Smooth muscle cell (in vitro differentiated cells): Measurements from ENCODE around the gene ASTN2. TPM values are rescaled to one million over a fixed set of nuclear protein-coding genes. Genes with fewer than 3 reads are reported as not detected.

Source experiments
- DNase-seq: peaks from one replicate; lab custom pipeline; 2025; ENCODE audit not compliant: unreplicated experiment; lab: John Stamatoyannopoulos, UW
- H2AFZ ChIP-seq: fragments of 200-600 bp; sonication (generic); 2 replicates; pipeline ENCODE4 v1.6.0; 2016; ENCODE audit warnings: antibody characterized with exemption, low read depth, mild to moderate bottlenecking
- H3F3A ChIP-seq: fragments of 200-600 bp; sonication (generic); 2 replicates; pipeline ENCODE4 v1.6.0; 2017; ENCODE audit warnings: antibody characterized with exemption, low read depth
- H3K27ac ChIP-seq: fragments of 200-600 bp; sonication (generic); 2 replicates; pipeline ENCODE4 v1.5.1; 2016; ENCODE audit warnings: low read depth, mild to moderate bottlenecking
- H3K27me3 ChIP-seq: fragments of 200-600 bp; sonication (generic); 2 replicates; pipeline ENCODE4 v1.6.1; 2016; ENCODE audit warnings: low read depth, mild to moderate bottlenecking
- H3K36me3 ChIP-seq: fragments of 200-600 bp; sonication (generic); 2 replicates; pipeline ENCODE4 v1.5.1; 2016; ENCODE audit warnings: low read depth
- H3K4me1 ChIP-seq: fragments of 200-600 bp; sonication (generic); 2 replicates; pipeline ENCODE4 v1.5.1; 2016; ENCODE audit warnings: low read depth
- H3K4me2 ChIP-seq: fragments of 200-600 bp; sonication (generic); 2 replicates; pipeline ENCODE4 v1.6.0; 2016; ENCODE audit warnings: mild to moderate bottlenecking
- H3K4me3 ChIP-seq: fragments of 200-600 bp; sonication (generic); 2 replicates; pipeline ENCODE4 v1.5.1; 2016; ENCODE audit warnings: mild to moderate bottlenecking
- H3K79me2 ChIP-seq: fragments of 200-600 bp; sonication (generic); 2 replicates; pipeline ENCODE4 v1.6.0; 2016; ENCODE audit warnings: low read depth, mild to moderate bottlenecking
- H3K9ac ChIP-seq: fragments of 200-600 bp; sonication (generic); 2 replicates; pipeline ENCODE4 v1.6.0; 2016; ENCODE audit warnings: low read depth
- H3K9me3 ChIP-seq: fragments of 200-600 bp; sonication (generic); replicated peaks from 2 replicates; pipeline ENCODE4 v1.5.1; 2016; ENCODE audit warnings: low read depth
- H4K20me1 ChIP-seq: fragments of 200-600 bp; sonication (generic); 2 replicates; pipeline ENCODE4 v1.6.0; 2016; ENCODE audit warnings: low read depth
- CTCF ChIP-seq: fragments of 200-600 bp; sonication (generic); IDR thresholded peaks from 2 replicates; pipeline ENCODE4 v1.5.1; 2017; ENCODE audit warnings: borderline replicate concordance, mild to moderate bottlenecking, antibody characterized with exemption; ENCODE audit not compliant: insufficient read depth, poor library complexity, severe bottlenecking
- WGBS: methylation state at CpG from one replicate; pipeline ENCODE4 v1.1.7; 2016; ENCODE audit warnings: low lambda C conversion rate; 5-methylcytosine and 5-hydroxymethylcytosine counted together
- polyA plus RNA-seq: library from polyadenylated mRNA; unstranded; fragments of >200 nt; fragmentation: Nextera tagmentation; extraction: Ambion mirVana; gene quantifications from 2 replicates; pipeline ENCODE4 v1.2.1, GENCODE V29; 2016
- total RNA-seq: library from RNA; depleted of rRNA; stranded (reverse); fragments of >200 nt; gene quantifications from 2 replicates; pipeline ENCODE4 v1.2.3, GENCODE V29; 2014

The ASTN2 gene
- total and polyA plus RNA-seq, 2 experiments from 2014 or later, result 6.5 to 6.7 TPM

DNA sequence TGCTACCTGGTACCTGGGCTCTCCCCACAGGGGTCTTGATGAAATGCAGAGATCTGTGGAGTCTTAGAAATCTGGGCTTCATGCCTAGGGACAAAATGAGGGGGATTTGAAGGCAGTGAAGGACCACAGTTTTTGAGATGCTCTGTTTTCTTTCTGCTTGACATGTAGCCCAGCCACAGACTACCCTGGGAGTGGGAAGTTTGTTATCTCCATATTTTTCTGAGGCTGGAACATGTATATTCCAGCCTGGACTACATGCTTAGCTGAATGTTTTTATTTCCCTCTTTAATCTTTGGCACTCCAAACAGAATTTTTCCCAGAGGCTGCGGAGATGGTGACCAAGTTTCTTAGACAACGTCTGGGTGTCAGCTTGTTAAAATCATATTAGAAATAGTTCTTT, 1008.4 kb downstream of the ASTN2 start:
- no peak overlapping the region for H3K9ac ChIP-seq
- no peak overlapping the region for H2AFZ ChIP-seq
- no peaks in the 10 kb centered on the region for H3K79me2 ChIP-seq
- H3K4me2 ChIP-seq, result no peak overlapping the region
- H3K36me3 ChIP-seq, result no peaks in the 10 kb centered on the region
- no peaks in the 10 kb centered on the region for H3K9me3 ChIP-seq
- TF ChIP-seq CTCF, result no peak
- no peaks in the 10 kb centered on the region for H4K20me1 ChIP-seq
- WGBS, result 16% methylated on average over 2 of the region's 2 CpGs
- no peaks in the 10 kb centered on the region for H3K27me3 ChIP-seq
- DNase-seq, result no peak
- no peaks in the 10 kb centered on the region for H3F3A ChIP-seq
- no peak overlapping the region for H3K27ac ChIP-seq
- no peaks in the 10 kb centered on the region for H3K4me1 ChIP-seq
- H3K4me3 ChIP-seq, result no peak overlapping the region

DNA sequence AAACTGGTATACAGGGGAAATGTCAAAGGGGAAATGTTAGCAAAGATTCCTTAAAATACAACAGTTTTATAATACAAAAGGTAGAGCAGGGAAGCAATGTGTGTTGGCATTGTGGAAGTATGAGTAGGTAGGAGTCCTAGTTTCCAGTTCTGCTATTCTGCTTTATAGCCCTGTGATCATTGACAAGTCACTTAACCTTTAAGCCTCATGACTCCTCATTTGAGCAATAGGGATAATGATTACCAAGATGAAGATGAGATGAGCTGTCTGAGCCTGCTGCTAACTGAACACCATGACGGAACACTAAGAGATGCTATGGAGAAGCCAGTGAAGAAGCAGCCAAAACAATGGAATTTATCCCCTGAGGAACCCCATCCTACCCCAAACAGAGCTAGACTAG, 1009.5 kb downstream of the ASTN2 start:
- Histone ChIP-seq H3K9me3 (no peaks in the 10 kb centered on the region), H3K4me2 (no peak overlapping the region), H3K27ac (no peak overlapping the region), H3K9ac (no peak overlapping the region), H3K79me2 (no peaks in the 10 kb centered on the region), H3K4me1 (no peaks in the 10 kb centered on the region), H4K20me1 (no peaks in the 10 kb centered on the region), H3F3A (no peaks in the 10 kb centered on the region), H3K4me3 (no peak overlapping the region), H3K36me3 (no peaks in the 10 kb centered on the region), H3K27me3 (no peaks in the 10 kb centered on the region), H2AFZ (no peak overlapping the region)
- TF ChIP-seq CTCF, result no peak
- no peak for DNase-seq
- 87% methylated on average over 1 of the region's 1 CpG for WGBS

- Histone ChIP-seq H3K4me3 (no peak overlapping the region), H3K4me2 (no peak overlapping the region), H3K27me3 (no peaks in the 10 kb centered on the region), H3K36me3 (no peaks in the 10 kb centered on the region), H3K79me2 (no peaks in the 10 kb centered on the region), H3K9ac (no peak overlapping the region), H2AFZ (no peak overlapping the region), H3K9me3 (no peaks in the 10 kb centered on the region), H3K27ac (no peak overlapping the region), H3K4me1 (no peaks in the 10 kb centered on the region), H3F3A (no peaks in the 10 kb centered on the region), H4K20me1 (no peaks in the 10 kb centered on the region)
- WGBS, result 96% methylated on average over 3 of the region's 3 CpGs
- DNase-seq, result no peak
- TF ChIP-seq CTCF, result no peak
Measured at GRCh38 chr9:116404228-116404627, 1010.6 kb downstream of the ASTN2 start.

GRCh38 chr9:116403171-116403570, 1011.7 kb downstream of the ASTN2 start:
- H3K27me3 ChIP-seq, result no peaks in the 10 kb centered on the region
- no peaks in the 10 kb centered on the region for H3K9me3 ChIP-seq
- no peak overlapping the region for H3K4me3 ChIP-seq
- no peak for TF ChIP-seq CTCF
- no peaks in the 10 kb centered on the region for H3F3A ChIP-seq
- H3K36me3 ChIP-seq, result peaks cover under 1% of the 10 kb centered on the region
- no peak overlapping the region for H3K27ac ChIP-seq
- H3K4me1 ChIP-seq, result no peaks in the 10 kb centered on the region
- no peak overlapping the region for H3K9ac ChIP-seq
- no peak overlapping the region for H3K4me2 ChIP-seq
- DNase-seq, result no peak
- H3K79me2 ChIP-seq, result no peaks in the 10 kb centered on the region
- H4K20me1 ChIP-seq, result no peaks in the 10 kb centered on the region
- H2AFZ ChIP-seq, result no peak overlapping the region
